Loucy (cell line): ENCODE data around the gene HMGXB3.

Experiments used
- H2AFZ ChIP-seq: fragments of 200-600 bp; sonication (generic); 2 replicates; pipeline ENCODE4 v1.6.0; 2016; ENCODE audit warnings: antibody characterized with exemption, mild to moderate bottlenecking, low read length, moderate library complexity
- H3F3A ChIP-seq: fragments of 200-600 bp; 2 replicates; pipeline ENCODE4 v1.6.0; 2016; ENCODE audit warnings: antibody characterized with exemption, low read depth, mild to moderate bottlenecking
- H3K27me3 ChIP-seq: fragments of 200-600 bp; sonication (generic); 2 replicates; pipeline ENCODE4 v1.6.1; 2014; ENCODE audit warnings: low read length, mild to moderate bottlenecking; ENCODE audit not compliant: insufficient read depth, poor library complexity, severe bottlenecking
- H3K36me3 ChIP-seq: fragments of 200-600 bp; sonication (generic); 2 replicates; pipeline ENCODE4 v1.6.1; 2016; ENCODE audit warnings: low read length; ENCODE audit not compliant: insufficient read depth
- H3K4me1 ChIP-seq: fragments of 200-600 bp; sonication (generic); 2 replicates; pipeline ENCODE4 v1.5.1; 2014; ENCODE audit warnings: low read length, mild to moderate bottlenecking; ENCODE audit not compliant: insufficient read depth, poor library complexity, severe bottlenecking
- H3K4me2 ChIP-seq: fragments of 200-600 bp; sonication (generic); 2 replicates; pipeline ENCODE4 v1.6.0; 2014; ENCODE audit warnings: antibody characterized with exemption, low read length, low read depth, mild to moderate bottlenecking; ENCODE audit not compliant: poor library complexity, severe bottlenecking
- H3K4me3 ChIP-seq: fragments of 200-600 bp; sonication (generic); 2 replicates; pipeline ENCODE4 v1.5.1; 2014; ENCODE audit warnings: low read length, mild to moderate bottlenecking, mixed read lengths; ENCODE audit not compliant: poor library complexity, severe bottlenecking
- H3K79me2 ChIP-seq: fragments of 200-600 bp; sonication (generic); 2 replicates; pipeline ENCODE4 v1.6.1; 2014; ENCODE audit warnings: low read length; ENCODE audit not compliant: insufficient read depth
- H3K9ac ChIP-seq: fragments of 200-600 bp; sonication (generic); 2 replicates; pipeline ENCODE4 v1.6.0; 2014; ENCODE audit warnings: mild to moderate bottlenecking, low read depth, low read length, moderate library complexity; ENCODE audit not compliant: poor library complexity, severe bottlenecking
- H3K9me2 ChIP-seq: fragments of 200-600 bp; sonication (generic); replicated peaks from 2 replicates; pipeline ENCODE4 v1.6.1; 2016; ENCODE audit warnings: low read depth, low read length, mixed read lengths
- H3K9me3 ChIP-seq: fragments of 200-600 bp; sonication (generic); 2 replicates; pipeline ENCODE4 v1.6.1; 2014; ENCODE audit warnings: mild to moderate bottlenecking, antibody characterized with exemption, low read length, low read depth; ENCODE audit not compliant: insufficient read depth
- H4K20me1 ChIP-seq: fragments of 200-600 bp; sonication (generic); 2 replicates; pipeline ENCODE4 v1.6.0; 2014; ENCODE audit warnings: antibody characterized with exemption, low read length, mild to moderate bottlenecking; ENCODE audit not compliant: insufficient read depth, poor library complexity, severe bottlenecking
- EZH2phosphoT487 ChIP-seq: fragments of 200-600 bp; IDR thresholded peaks from 2 replicates; pipeline ENCODE4 v1.6.1; 2018; ENCODE audit warnings: antibody characterized with exemption, mild to moderate bottlenecking, moderate library complexity, borderline replicate concordance
- TF ChIP-seq, protein P1 (sequence below): fragments of 200-600 bp; sonication (generic); conservative IDR thresholded peaks from 2 replicates; pipeline ENCODE4 v1.5.1; 2014; ENCODE audit warnings: mild to moderate bottlenecking, antibody characterized with exemption, low read length

HMGXB3 gene

DNA sequence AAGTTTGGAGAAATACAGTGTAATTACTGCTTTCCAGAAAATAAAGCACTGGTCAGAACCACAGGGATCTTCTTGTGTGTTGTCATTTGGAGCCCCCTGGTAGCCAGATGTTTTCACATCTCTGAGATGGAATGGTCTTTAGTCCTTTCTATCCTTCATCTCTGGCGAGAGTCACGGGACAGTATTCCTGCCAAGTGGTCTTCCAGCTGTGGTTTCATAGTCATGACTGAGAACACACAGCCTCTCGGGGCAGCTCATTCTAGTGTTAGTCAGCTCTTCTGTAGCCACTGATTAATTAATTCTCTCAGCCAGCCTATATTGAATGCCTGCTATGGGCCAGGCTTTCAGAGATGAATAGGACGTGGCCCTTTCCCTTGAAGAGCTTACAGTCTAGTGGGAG is 34.1 kb downstream of the HMGXB3 start:
- Histone ChIP-seq H3K9ac (no peak overlapping the region), H3K36me3 (peaks cover 97% of the 10 kb centered on the region; the same call in 1 of the 2 replicates), H3K4me1 (no peaks in the 10 kb centered on the region), H3K4me2 (no peak overlapping the region), H3K9me3 (no peaks in the 10 kb centered on the region), H3K79me2 (no peaks in the 10 kb centered on the region), H3K27me3 (no peaks in the 10 kb centered on the region), H2AFZ (no peak overlapping the region), H3K4me3 (no peak overlapping the region), H3K9me2 (no peaks in the 10 kb centered on the region), H3F3A (no peaks in the 10 kb centered on the region), H4K20me1 (no peaks in the 10 kb centered on the region)
- TF ChIP-seq EZH2phosphoT487 = no peak
- TF ChIP-seq, protein P1, sequence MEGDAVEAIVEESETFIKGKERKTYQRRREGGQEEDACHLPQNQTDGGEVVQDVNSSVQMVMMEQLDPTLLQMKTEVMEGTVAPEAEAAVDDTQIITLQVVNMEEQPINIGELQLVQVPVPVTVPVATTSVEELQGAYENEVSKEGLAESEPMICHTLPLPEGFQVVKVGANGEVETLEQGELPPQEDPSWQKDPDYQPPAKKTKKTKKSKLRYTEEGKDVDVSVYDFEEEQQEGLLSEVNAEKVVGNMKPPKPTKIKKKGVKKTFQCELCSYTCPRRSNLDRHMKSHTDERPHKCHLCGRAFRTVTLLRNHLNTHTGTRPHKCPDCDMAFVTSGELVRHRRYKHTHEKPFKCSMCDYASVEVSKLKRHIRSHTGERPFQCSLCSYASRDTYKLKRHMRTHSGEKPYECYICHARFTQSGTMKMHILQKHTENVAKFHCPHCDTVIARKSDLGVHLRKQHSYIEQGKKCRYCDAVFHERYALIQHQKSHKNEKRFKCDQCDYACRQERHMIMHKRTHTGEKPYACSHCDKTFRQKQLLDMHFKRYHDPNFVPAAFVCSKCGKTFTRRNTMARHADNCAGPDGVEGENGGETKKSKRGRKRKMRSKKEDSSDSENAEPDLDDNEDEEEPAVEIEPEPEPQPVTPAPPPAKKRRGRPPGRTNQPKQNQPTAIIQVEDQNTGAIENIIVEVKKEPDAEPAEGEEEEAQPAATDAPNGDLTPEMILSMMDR = no peak

DNA sequence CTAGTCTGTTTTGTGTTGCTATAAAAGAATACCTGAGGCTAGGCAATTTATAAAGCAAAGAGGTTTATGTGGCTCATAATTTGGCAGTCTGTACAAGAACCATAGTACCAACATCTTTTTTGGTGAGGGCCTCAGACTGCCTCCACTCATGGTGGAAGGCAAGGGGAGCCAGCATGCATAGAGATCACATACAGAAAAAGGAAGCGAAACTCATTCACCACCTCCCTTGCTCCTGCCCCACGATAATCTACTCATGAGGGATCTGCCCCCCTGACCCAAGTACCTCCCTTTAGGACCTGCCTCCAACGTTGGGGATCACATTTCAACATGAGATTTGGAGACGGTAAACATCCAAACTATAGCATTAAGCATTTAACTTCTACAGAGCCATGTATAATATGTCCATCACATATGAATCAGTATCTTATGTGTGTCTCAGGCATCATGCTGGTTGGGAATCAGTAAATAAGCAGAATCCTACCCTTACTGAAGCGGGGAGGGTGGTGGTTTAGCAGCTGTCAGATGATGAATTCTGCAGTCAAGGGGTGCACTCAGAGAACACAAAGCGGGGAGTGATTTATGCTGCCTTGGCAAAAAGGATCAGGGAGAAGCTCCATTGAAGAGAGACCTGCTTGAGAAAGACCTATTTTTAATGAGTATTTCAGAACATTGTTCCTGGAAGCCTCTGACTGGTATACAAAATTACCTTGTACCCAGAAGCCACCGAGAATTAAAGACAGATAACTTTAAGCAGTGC is 34.8 kb downstream of the HMGXB3 start:
- H3K4me3 ChIP-seq = no peak overlapping the region
- peaks cover 96% of the 10 kb centered on the region; the same call in 1 of the 2 replicates for H3K36me3 ChIP-seq
- H4K20me1 ChIP-seq = no peaks in the 10 kb centered on the region
- no peaks in the 10 kb centered on the region for H3K9me3 ChIP-seq
- no peaks in the 10 kb centered on the region for H3K4me1 ChIP-seq
- TF ChIP-seq, protein P1 = no peak
- no peak for TF ChIP-seq EZH2phosphoT487
- H3K27me3 ChIP-seq = no peaks in the 10 kb centered on the region
- no peak overlapping the region for H2AFZ ChIP-seq
- no peak overlapping the region for H3K9ac ChIP-seq
- H3K4me2 ChIP-seq = no peak overlapping the region
- H3F3A ChIP-seq = no peaks in the 10 kb centered on the region
- H3K9me2 ChIP-seq = no peaks in the 10 kb centered on the region
- H3K79me2 ChIP-seq = no peaks in the 10 kb centered on the region

DNA sequence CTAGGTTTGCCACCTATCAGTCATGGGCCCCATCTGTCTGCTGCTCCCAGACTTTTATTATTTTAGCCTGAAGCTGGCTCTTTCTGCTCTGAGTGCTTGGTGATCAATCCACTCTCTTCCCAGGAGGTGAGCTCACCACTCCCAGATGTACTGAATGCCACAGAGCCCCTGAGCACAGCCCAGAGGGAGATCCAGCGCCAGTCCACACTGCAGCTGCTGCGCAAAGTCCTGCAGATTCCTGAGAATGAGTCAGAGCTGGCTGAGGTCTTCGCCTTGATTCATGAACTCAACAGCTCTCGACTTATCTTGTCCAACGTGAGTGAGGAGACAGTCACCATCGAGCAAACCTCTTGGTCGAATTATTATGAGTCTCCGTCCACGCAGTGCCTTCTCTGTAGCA is 36.0 kb downstream of the HMGXB3 start:
- no peaks in the 10 kb centered on the region for H3K9me2 ChIP-seq
- H3F3A ChIP-seq = no peaks in the 10 kb centered on the region
- no peaks in the 10 kb centered on the region for H3K79me2 ChIP-seq
- H3K27me3 ChIP-seq = no peaks in the 10 kb centered on the region
- H3K4me3 ChIP-seq = no peak overlapping the region
- no peaks in the 10 kb centered on the region for H3K9me3 ChIP-seq
- H3K4me2 ChIP-seq = no peak overlapping the region
- H2AFZ ChIP-seq = no peak overlapping the region
- H3K36me3 ChIP-seq = peaks cover 96% of the 10 kb centered on the region; the same call in 1 of the 2 replicates
- TF ChIP-seq EZH2phosphoT487 = no peak
- TF ChIP-seq, protein P1 = no peak
- no peak overlapping the region for H3K9ac ChIP-seq
- no peaks in the 10 kb centered on the region for H3K4me1 ChIP-seq
- H4K20me1 ChIP-seq = no peaks in the 10 kb centered on the region
